ENCODE measurements around the gene ACTR3C.

Gene ACTR3C

DNA sequence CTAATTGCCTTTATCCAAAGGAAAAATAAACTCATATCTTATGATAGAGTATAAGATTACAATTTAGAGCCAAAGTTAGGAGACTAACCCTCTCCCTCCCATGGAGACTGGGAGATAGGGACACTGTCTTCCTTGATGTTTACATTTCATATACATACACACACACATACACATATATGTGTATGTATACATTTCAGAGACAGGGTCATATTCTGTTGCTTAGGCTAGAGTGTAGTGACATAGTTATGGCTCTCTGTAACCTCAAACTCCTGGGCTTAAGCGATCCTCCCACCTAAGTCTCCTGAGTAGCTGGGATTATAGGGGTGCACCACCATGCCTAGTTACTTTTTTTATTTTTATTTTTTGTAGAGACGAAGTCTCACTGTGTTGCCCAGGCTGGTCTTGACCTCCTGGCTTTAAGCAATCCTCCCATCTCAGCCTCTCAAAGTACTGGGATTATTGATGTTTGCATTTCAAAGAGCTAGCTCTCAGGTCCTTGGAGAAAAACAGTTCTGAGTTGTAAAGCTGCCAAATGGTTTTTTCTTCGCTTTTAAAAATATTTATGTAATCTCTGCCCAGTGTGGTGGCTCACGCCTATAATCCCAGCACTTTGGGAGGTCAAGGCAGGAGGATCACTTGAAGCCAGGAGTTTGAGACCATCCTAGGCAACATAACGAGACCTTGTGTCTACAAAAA is 37.2 kb upstream of the ACTR3C start:
- H3K9me3 ChIP-seq (ENCODE audit: severe bottlenecking), result no peaks in the 10 kb centered on the region
- H3K36me3 ChIP-seq, result no peaks in the 10 kb centered on the region
- TF ChIP-seq, protein P1, sequence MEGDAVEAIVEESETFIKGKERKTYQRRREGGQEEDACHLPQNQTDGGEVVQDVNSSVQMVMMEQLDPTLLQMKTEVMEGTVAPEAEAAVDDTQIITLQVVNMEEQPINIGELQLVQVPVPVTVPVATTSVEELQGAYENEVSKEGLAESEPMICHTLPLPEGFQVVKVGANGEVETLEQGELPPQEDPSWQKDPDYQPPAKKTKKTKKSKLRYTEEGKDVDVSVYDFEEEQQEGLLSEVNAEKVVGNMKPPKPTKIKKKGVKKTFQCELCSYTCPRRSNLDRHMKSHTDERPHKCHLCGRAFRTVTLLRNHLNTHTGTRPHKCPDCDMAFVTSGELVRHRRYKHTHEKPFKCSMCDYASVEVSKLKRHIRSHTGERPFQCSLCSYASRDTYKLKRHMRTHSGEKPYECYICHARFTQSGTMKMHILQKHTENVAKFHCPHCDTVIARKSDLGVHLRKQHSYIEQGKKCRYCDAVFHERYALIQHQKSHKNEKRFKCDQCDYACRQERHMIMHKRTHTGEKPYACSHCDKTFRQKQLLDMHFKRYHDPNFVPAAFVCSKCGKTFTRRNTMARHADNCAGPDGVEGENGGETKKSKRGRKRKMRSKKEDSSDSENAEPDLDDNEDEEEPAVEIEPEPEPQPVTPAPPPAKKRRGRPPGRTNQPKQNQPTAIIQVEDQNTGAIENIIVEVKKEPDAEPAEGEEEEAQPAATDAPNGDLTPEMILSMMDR (IDR thresholded peaks at IDR 0.05; ENCODE audit: low read depth, low read length), result no peak
- H3K27me3 ChIP-seq (ENCODE audit: insufficient read depth, low read depth, severe bottlenecking), result no peaks in the 10 kb centered on the region
- no peak for DNase-seq
- H3K27ac ChIP-seq, result no peak overlapping the region
- no peak overlapping the region for H3K4me3 ChIP-seq (ENCODE audit: low read depth, low read length)

- Histone ChIP-seq H3K36me3 (no peaks in the 10 kb centered on the region), H3K27ac (no peak overlapping the region), H3K4me3 (ENCODE audit: low read depth, low read length) (no peak overlapping the region), H3K9me3 (ENCODE audit: severe bottlenecking) (no peaks in the 10 kb centered on the region), H3K27me3 (ENCODE audit: insufficient read depth, low read depth, severe bottlenecking) (no peaks in the 10 kb centered on the region)
- DNase-seq, result no peak
- TF ChIP-seq, protein P1 (IDR thresholded peaks at IDR 0.05; ENCODE audit: low read depth, low read length), result no peak
These were observed 36.4 kb upstream of the ACTR3C start for GRCh38 chr7:150359622-150360362.

GRCh38 chr7:150358988-150359621 is 35.8 kb upstream of the ACTR3C start:
- TF ChIP-seq, protein P1 (IDR thresholded peaks at IDR 0.05; ENCODE audit: low read depth, low read length), result no peak
- no peaks in the 10 kb centered on the region for H3K9me3 ChIP-seq (ENCODE audit: severe bottlenecking)
- no peak overlapping the region for H3K4me3 ChIP-seq (ENCODE audit: low read depth, low read length)
- no peak overlapping the region for H3K27ac ChIP-seq
- DNase-seq, result no peak
- no peaks in the 10 kb centered on the region for H3K27me3 ChIP-seq (ENCODE audit: insufficient read depth, low read depth, severe bottlenecking)
- H3K36me3 ChIP-seq, result no peaks in the 10 kb centered on the region

DNA sequence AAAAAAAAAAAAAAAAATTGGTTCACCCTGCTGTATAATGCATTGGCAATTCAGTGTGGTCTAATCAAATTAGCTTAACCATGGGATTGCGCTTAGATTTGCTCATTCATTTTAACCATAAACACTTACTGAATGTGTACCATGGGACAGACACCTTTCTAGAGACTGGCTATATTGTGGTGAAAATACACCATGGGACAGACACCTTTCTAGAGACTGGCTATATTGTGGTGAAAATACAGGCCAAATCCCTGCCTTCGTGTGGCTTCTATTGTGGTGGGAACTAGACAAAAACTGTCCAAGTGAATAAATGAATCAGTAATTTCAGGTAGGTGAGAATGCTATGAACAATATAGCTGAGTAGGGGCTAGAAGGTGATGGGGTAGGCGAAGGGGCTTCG is 35.1 kb upstream of the ACTR3C start:
- no peak overlapping the region; the same call in 1 of the 2 replicates for H3K27ac ChIP-seq
- TF ChIP-seq, protein P1 (IDR thresholded peaks at IDR 0.05; ENCODE audit: low read depth, low read length), result no peak
- H3K4me3 ChIP-seq (ENCODE audit: low read depth, low read length), result no peak overlapping the region
- no peaks in the 10 kb centered on the region for H3K27me3 ChIP-seq (ENCODE audit: insufficient read depth, low read depth, severe bottlenecking)
- no peaks in the 10 kb centered on the region for H3K9me3 ChIP-seq (ENCODE audit: severe bottlenecking)
- DNase-seq, result no peak
- no peaks in the 10 kb centered on the region for H3K36me3 ChIP-seq

DNA sequence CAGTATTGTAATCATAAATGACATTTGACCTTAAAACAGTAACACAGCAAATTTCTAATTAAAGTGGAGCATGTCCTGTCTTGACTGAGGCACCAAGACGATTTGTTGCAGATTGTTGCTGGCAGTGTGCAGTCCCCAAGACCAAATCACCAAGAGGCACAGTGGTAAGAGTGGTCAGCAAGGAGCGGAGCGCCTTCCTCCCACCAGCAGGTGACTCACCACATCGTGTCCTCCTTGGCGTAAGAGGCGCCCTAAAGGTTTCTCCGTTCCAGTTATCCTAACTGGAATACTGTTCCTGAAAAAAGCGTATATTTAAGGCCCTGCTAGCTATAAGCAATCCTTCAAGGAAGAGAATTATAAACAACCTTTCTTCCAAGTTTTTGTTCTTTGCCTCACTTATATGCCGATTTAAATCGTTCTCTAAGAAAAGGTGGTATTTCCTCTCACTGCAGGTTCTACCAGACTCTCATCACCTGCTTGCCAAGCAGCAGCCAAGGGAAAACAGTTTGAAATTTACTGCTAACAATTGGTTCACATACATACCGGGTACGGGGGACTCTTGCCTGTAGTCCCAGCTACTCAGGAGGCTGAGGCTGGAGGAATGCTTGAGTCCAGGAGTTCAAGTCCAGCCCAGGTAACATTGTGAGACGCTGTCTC is 34.6 kb upstream of the ACTR3C start:
- no peak for DNase-seq
- H3K27ac ChIP-seq, result peak overlapping the region; percentile 55
- H3K36me3 ChIP-seq, result no peaks in the 10 kb centered on the region
- TF ChIP-seq, protein P1 (IDR thresholded peaks at IDR 0.05; ENCODE audit: low read depth, low read length), result peak; percentile 39
- H3K9me3 ChIP-seq (ENCODE audit: severe bottlenecking), result no peaks in the 10 kb centered on the region
- no peak overlapping the region for H3K4me3 ChIP-seq (ENCODE audit: low read depth, low read length)
- H3K27me3 ChIP-seq (ENCODE audit: insufficient read depth, low read depth, severe bottlenecking), result no peaks in the 10 kb centered on the region

Measured in WERI-Rb-1 (cell line).